Fibroblast of lung (primary cell): ENCODE results near the gene REPIN1. TPM values are rescaled to one million over a fixed set of nuclear protein-coding genes. Genes with fewer than 3 reads are reported as not detected.

Source experiments
- DNase-seq, 2 donors: peaks; one replicate each; pipeline versions ENCODE4 v3.0.0 to v3.0.0-alpha.2; 2010; ENCODE audit warnings: low read depth in 2 of 2
- H2AFZ ChIP-seq: 2 replicates; pipeline ENCODE4 v1.5.1; 2012; ENCODE audit warnings: low read length, control low read depth, inconsistent platforms
- H3K27ac ChIP-seq: 2 replicates; pipeline ENCODE4 v1.5.1; 2011; ENCODE audit warnings: low read length, control low read depth; ENCODE audit not compliant: insufficient read depth
- H3K27me3 ChIP-seq: 2 replicates; pipeline ENCODE4 v1.5.1; 2011; ENCODE audit warnings: mild to moderate bottlenecking, low read length; ENCODE audit not compliant: control insufficient read depth, insufficient read depth
- H3K36me3 ChIP-seq: 2 replicates; pipeline ENCODE4 v1.5.1; 2011; ENCODE audit warnings: low read length; ENCODE audit not compliant: control insufficient read depth, insufficient read depth
- H3K4me1 ChIP-seq: 2 replicates; pipeline ENCODE4 v1.5.1; 2011; ENCODE audit warnings: low read length; ENCODE audit not compliant: control insufficient read depth, insufficient read depth; ENCODE audit errors: extremely low read depth
- H3K4me2 ChIP-seq: 2 replicates; pipeline ENCODE4 v1.5.1; 2011; ENCODE audit warnings: low read length, control low read depth; ENCODE audit not compliant: insufficient read depth; ENCODE audit errors: extremely low read depth
- H3K4me3 ChIP-seq, 4 experiments: fragments of 200-600 bp in 1 of 4; sonication (generic) in 1 of 4; replicated peaks in 1 of 4; 2 replicates each; pipeline ENCODE4 v1.5.1; 2011 to 2016; ENCODE audit warnings: low read length in 4 of 4, low read depth in 3 of 4, mild to moderate bottlenecking in 3 of 4, control low read depth in 2 of 4, inconsistent platforms in 1 of 4, mixed read lengths in 1 of 4; ENCODE audit not compliant: insufficient read depth in 1 of 4; ENCODE audit errors: control extremely low read depth in 1 of 4
- H3K79me2 ChIP-seq: 2 replicates; pipeline ENCODE4 v1.5.1; 2012; ENCODE audit warnings: mild to moderate bottlenecking, low read length, inconsistent platforms; ENCODE audit not compliant: control insufficient read depth, insufficient read depth
- H3K9ac ChIP-seq: 2 replicates; pipeline ENCODE4 v1.5.1; 2011; ENCODE audit warnings: mild to moderate bottlenecking, low read length, control low read depth; ENCODE audit not compliant: insufficient read depth
- H3K9me3 ChIP-seq: 2 replicates; pipeline ENCODE4 v1.5.1; 2012; ENCODE audit warnings: low read depth, low read length; ENCODE audit not compliant: control insufficient read depth, insufficient read depth
- H4K20me1 ChIP-seq: 2 replicates; pipeline ENCODE4 v1.5.1; 2011; ENCODE audit warnings: low read length; ENCODE audit not compliant: control insufficient read depth, insufficient read depth; ENCODE audit errors: extremely low read depth
- EZH2 ChIP-seq: IDR thresholded peaks from 2 replicates; pipeline ENCODE4 v1.5.1; 2012; ENCODE audit warnings: low read length, control low read depth, mild to moderate bottlenecking; ENCODE audit errors: missing control alignments
- polyA plus RNA-seq, 2 donors: library from polyadenylated mRNA; depleted of rRNA in 1 of 2; stranded (reverse) in 1 of 2; unstranded in 1 of 2; fragments of >200 nt; gene quantifications; 2 replicates each; pipeline ENCODE4 v1.2.1, GENCODE V29; 2011 to 2012; ENCODE audit warnings: missing spikeins in 1 of 2
- total RNA-seq: library from RNA; depleted of rRNA; stranded (reverse); fragments of >200 nt; gene quantifications from 2 replicates; pipeline ENCODE4 v1.2.1, GENCODE V29; 2014
- TF ChIP-seq, protein P1 (sequence below), 2 donors: IDR thresholded peaks in 1 of 2; conservative IDR thresholded peaks in 1 of 2; 1 replicate in 1 of 2; 2 replicates in 1 of 2; pipeline ENCODE4 v1.5.1; 2011 to 2012; ENCODE audit warnings: low read length in 2 of 2, control low read depth in 1 of 2, inconsistent platforms in 1 of 2, low read depth in 1 of 2, mild to moderate bottlenecking in 1 of 2

REPIN1 gene
- total and polyA plus RNA-seq, 2 donors (not counting 1 experiment from before 2014, with no cell fraction given) = 20.8 to 41.3 TPM

GRCh38 chr7:150370612-150371071 lies 2.0 kb downstream of the REPIN1 start:
- Histone ChIP-seq H2AFZ (no peak overlapping the region), H3K4me3 (peak overlapping the region in 2 of 4 experiments; percentile 5 to 75), H4K20me1 (no peaks in the 10 kb centered on the region), H3K36me3 (peaks cover 19% of the 10 kb centered on the region), H3K9ac (no peak overlapping the region), H3K4me2 (peak overlapping the region; percentile 97), H3K27me3 (no peaks in the 10 kb centered on the region), H3K79me2 (peaks cover 40% of the 10 kb centered on the region), H3K27ac (peak overlapping the region; percentile 81), H3K4me1 (peaks cover 10% of the 10 kb centered on the region), H3K9me3 (no peaks in the 10 kb centered on the region)
- peak in 1 of 2 donors; percentile 83 for DNase-seq
- TF ChIP-seq, protein P1, sequence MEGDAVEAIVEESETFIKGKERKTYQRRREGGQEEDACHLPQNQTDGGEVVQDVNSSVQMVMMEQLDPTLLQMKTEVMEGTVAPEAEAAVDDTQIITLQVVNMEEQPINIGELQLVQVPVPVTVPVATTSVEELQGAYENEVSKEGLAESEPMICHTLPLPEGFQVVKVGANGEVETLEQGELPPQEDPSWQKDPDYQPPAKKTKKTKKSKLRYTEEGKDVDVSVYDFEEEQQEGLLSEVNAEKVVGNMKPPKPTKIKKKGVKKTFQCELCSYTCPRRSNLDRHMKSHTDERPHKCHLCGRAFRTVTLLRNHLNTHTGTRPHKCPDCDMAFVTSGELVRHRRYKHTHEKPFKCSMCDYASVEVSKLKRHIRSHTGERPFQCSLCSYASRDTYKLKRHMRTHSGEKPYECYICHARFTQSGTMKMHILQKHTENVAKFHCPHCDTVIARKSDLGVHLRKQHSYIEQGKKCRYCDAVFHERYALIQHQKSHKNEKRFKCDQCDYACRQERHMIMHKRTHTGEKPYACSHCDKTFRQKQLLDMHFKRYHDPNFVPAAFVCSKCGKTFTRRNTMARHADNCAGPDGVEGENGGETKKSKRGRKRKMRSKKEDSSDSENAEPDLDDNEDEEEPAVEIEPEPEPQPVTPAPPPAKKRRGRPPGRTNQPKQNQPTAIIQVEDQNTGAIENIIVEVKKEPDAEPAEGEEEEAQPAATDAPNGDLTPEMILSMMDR (conservative IDR thresholded peaks at IDR 0.05 in 1 of 2, IDR thresholded peaks at IDR 0.05 in 1 of 2; ENCODE audit: low read depth in 1 of 2, low read length in 2 of 2) = no peak
- TF ChIP-seq EZH2 = no peak

DNA sequence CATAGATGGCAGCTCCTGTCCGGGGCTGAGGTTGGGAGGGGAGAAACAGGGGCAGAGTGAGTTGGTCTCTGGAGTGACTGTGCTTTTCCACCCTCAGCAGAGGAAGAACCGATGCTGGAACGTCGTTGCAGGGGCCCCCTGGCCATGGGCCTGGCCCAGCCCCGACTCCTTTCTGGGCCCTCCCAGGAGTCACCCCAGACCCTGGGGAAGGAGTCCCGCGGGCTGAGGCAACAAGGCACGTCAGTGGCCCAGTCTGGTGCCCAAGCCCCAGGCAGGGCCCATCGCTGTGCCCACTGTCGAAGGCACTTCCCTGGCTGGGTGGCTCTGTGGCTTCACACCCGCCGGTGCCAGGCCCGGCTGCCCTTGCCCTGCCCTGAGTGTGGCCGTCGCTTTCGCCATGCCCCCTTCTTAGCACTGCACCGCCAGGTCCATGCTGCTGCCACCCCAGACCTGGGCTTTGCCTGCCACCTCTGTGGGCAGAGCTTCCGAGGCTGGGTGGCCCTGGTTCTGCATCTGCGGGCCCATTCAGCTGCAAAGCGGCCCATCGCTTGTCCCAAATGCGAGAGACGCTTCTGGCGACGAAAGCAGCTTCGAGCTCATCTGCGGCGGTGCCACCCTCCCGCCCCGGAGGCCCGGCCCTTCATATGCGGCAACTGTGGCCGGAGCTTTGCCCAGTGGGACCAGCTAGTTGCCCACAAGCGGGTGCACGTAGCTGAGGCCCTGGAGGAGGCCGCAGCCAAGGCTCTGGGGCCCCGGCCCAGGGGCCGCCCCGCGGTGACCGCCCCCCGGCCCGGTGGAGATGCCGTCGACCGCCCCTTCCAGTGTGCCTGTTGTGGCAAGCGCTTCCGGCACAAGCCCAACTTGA lies 2.7 kb downstream of the REPIN1 start:
- Histone ChIP-seq H3K4me2 (peak overlapping the region; percentile 97), H2AFZ (no peak overlapping the region), H3K27me3 (no peaks in the 10 kb centered on the region), H4K20me1 (no peaks in the 10 kb centered on the region), H3K4me1 (peaks cover 10% of the 10 kb centered on the region), H3K9ac (peak overlapping the region; percentile 39), H3K27ac (peak overlapping the region; percentile 81), H3K4me3 (peak overlapping the region in 1 of 4 experiments; percentile 75), H3K79me2 (peaks cover 40% of the 10 kb centered on the region), H3K9me3 (no peaks in the 10 kb centered on the region), H3K36me3 (peaks cover 19% of the 10 kb centered on the region)
- TF ChIP-seq, protein P1 (conservative IDR thresholded peaks at IDR 0.05 in 1 of 2, IDR thresholded peaks at IDR 0.05 in 1 of 2; ENCODE audit: low read depth in 1 of 2, low read length in 2 of 2) = no peak
- TF ChIP-seq EZH2 = no peak
- DNase-seq = no peak

- Histone ChIP-seq H2AFZ (no peak overlapping the region), H3K27me3 (no peaks in the 10 kb centered on the region), H3K4me1 (peaks cover 10% of the 10 kb centered on the region), H3K79me2 (peaks cover 40% of the 10 kb centered on the region), H3K27ac (no peak overlapping the region), H3K36me3 (peaks cover 19% of the 10 kb centered on the region), H3K4me2 (no peak overlapping the region), H3K9me3 (no peaks in the 10 kb centered on the region), H3K4me3 (no peak overlapping the region), H3K9ac (no peak overlapping the region), H4K20me1 (no peaks in the 10 kb centered on the region)
- TF ChIP-seq, protein P1 (conservative IDR thresholded peaks at IDR 0.05 in 1 of 2, IDR thresholded peaks at IDR 0.05 in 1 of 2; ENCODE audit: low read depth in 1 of 2, low read length in 2 of 2) = no peak
- no peak for TF ChIP-seq EZH2
- DNase-seq = no peak
These were observed 3.3 kb downstream of the REPIN1 start for GRCh38 chr7:150371996-150372270.
